Measurements from ENCODE around the gene MYCL. TPM values are rescaled to one million over a fixed set of nuclear protein-coding genes. Genes with fewer than 3 reads are reported as not detected.

MYCL gene
- total and polyA plus RNA-seq, 2 of the 13 experiments (the other 11 are each of a cell fraction or from before 2014, with no cell fraction given) = 0.31 to 1.7 TPM

GRCh38 chr1:39898648-39899603, 2.8 kb downstream of the MYCL start (continued):
- no peak for TF ChIP-seq ZNF235 (CRISPR knock-in tag; IDR thresholded peaks at IDR 0.05; ENCODE audit: borderline replicate concordance)
- TF ChIP-seq ZBTB10 (CRISPR knock-in tag; IDR thresholded peaks at IDR 0.05; ENCODE audit: borderline replicate concordance) = no peak
- no peak for TF ChIP-seq ZSCAN25 (CRISPR knock-in tag; IDR thresholded peaks at IDR 0.05)
- no peak for TF ChIP-seq NFKB2 (CRISPR knock-in tag; IDR thresholded peaks at IDR 0.05; ENCODE audit: borderline replicate concordance)
- TF ChIP-seq EP300 (IDR thresholded peaks at IDR 0.05; ENCODE audit: low read depth in 2 of 2, low read length in 2 of 2) = peak in 1 of 2 experiments; percentile 12; a peak in 1 of 4 replicates
- no peak for TF ChIP-seq EP300 (CRISPR knock-in tag; IDR thresholded peaks at IDR 0.05; ENCODE audit: borderline replicate concordance)
- TF ChIP-seq HNF1A (IDR thresholded peaks at IDR 0.05; ENCODE audit: low read depth) = no peak
- no peak for TF ChIP-seq HNF1A (CRISPR knock-in tag; IDR thresholded peaks at IDR 0.05; ENCODE audit: borderline replicate concordance)
- TF ChIP-seq FOXK1 (CRISPR knock-in tag; IDR thresholded peaks at IDR 0.05; ENCODE audit: borderline replicate concordance, low read depth) = peak; percentile 52; the same call in 1 of the 2 replicates
- TF ChIP-seq HDAC6 (IDR thresholded peaks at IDR 0.05; ENCODE audit: low read depth, low read length) = no peak
- TF ChIP-seq NKX3-1 (CRISPR knock-in tag; IDR thresholded peaks at IDR 0.05) = no peak
- peak; percentile 98 for TF ChIP-seq NFYB (CRISPR knock-in tag; IDR thresholded peaks at IDR 0.05)
- TF ChIP-seq SMAD9 (CRISPR knock-in tag; IDR thresholded peaks at IDR 0.05) = no peak
- no peak for TF ChIP-seq ZNF891 (CRISPR knock-in tag; IDR thresholded peaks at IDR 0.05)
- no peak for TF ChIP-seq ZNF598 (CRISPR knock-in tag; IDR thresholded peaks at IDR 0.05; ENCODE audit: borderline replicate concordance)
- no peak for TF ChIP-seq NBN (conservative IDR thresholded peaks at IDR 0.05)
- TF ChIP-seq ZNF230 (CRISPR knock-in tag; IDR thresholded peaks at IDR 0.05) = no peak
- TF ChIP-seq MNT (IDR thresholded peaks at IDR 0.05) = peak; percentile 70
- TF ChIP-seq FOSL1 (CRISPR knock-in tag; IDR thresholded peaks at IDR 0.05; ENCODE audit: borderline replicate concordance) = no peak
- TF ChIP-seq HOXA7 (CRISPR knock-in tag; IDR thresholded peaks at IDR 0.05) = no peak
- no peak for TF ChIP-seq ZBTB7B (CRISPR knock-in tag; IDR thresholded peaks at IDR 0.05)
- no peak for TF ChIP-seq HOXA3 (CRISPR knock-in tag; IDR thresholded peaks at IDR 0.05)
